ENCODE results near the gene ZFP62.
A peak's percentile ranks its signal among the peaks of the same experiment; 100 is the strongest.

ZFP62 gene

DNA sequence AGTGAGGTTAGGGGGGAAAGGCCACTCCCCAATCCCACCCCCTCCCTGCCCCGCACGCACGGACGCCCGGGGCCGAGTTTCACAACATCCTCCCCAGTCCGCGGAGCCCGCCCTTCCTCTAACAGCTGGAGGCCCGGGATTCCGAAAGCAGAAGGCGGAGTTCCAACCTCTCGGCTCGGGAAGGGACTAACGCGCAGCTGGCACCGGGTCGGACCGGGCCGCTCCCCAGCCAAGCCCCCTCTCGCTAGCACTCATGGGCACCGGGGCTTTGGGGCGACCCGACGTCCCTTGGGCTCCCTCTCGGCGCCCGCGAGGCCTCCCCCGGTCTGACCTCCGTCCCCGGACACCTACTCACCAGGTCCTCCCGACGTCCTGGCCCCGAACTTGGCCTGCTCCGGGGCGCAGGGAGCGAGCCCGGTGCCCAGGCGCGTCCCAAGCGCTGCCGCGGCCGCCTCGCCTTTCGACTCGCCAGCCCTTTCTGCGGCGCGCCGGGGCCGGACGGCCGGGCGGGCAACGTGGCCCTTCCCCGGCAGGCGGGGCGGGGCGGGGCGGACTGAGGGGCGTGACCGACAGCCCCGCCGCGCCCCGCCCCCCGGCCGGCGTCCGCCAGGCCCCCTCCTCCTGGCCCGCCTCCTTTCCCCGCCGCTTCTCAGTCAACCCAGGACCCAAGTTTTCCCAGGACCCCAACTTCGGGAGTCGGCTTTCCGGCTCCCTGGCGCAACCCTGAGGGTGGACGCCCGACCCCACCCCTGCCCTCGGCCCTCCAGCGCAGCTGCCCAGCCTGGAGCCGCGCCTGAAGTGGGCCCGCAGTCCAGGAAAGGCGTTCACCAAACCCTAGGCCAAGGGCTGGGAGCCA, 58.5 kb downstream of the ZFP62 start, which contains the start of gene MGAT1:
MGAT1 (minus strand) TSS at position 482 of the 856 bp plus-strand sequence. CDS start 9,835 bp downstream, outside the sequence.
- Mint-ChIP-seq H3K4me3 (peak within 1 kb of the TSS; percentile 90), H3K9me3 (no peaks in the 10 kb centered on the region), H3K4me1 (ENCODE audit: low read depth) (peaks cover 81% of the 10 kb centered on the region), H3K36me3 (ENCODE audit: low read depth) (peaks cover 81% of the 10 kb centered on the region), H3K27ac (peak within 1 kb of the TSS; percentile 100), H3K27me3 (no peaks in the 10 kb centered on the region)
- peak; percentile 89 for DNase-seq

- H3K9me3 Mint-ChIP-seq = no peaks in the 10 kb centered on the region
- no peaks in the 10 kb centered on the region for H3K27me3 Mint-ChIP-seq
- H3K4me3 Mint-ChIP-seq = peak overlapping the region; percentile 84
- DNase-seq = no peak
- H3K36me3 Mint-ChIP-seq (ENCODE audit: low read depth) = peaks cover 81% of the 10 kb centered on the region
- H3K4me1 Mint-ChIP-seq (ENCODE audit: low read depth) = peaks cover 78% of the 10 kb centered on the region
- H3K27ac Mint-ChIP-seq = peak overlapping the region; percentile 89
These were observed 59.3 kb downstream of the ZFP62 start for GRCh38 chr5:180801596-180802324.

DNA sequence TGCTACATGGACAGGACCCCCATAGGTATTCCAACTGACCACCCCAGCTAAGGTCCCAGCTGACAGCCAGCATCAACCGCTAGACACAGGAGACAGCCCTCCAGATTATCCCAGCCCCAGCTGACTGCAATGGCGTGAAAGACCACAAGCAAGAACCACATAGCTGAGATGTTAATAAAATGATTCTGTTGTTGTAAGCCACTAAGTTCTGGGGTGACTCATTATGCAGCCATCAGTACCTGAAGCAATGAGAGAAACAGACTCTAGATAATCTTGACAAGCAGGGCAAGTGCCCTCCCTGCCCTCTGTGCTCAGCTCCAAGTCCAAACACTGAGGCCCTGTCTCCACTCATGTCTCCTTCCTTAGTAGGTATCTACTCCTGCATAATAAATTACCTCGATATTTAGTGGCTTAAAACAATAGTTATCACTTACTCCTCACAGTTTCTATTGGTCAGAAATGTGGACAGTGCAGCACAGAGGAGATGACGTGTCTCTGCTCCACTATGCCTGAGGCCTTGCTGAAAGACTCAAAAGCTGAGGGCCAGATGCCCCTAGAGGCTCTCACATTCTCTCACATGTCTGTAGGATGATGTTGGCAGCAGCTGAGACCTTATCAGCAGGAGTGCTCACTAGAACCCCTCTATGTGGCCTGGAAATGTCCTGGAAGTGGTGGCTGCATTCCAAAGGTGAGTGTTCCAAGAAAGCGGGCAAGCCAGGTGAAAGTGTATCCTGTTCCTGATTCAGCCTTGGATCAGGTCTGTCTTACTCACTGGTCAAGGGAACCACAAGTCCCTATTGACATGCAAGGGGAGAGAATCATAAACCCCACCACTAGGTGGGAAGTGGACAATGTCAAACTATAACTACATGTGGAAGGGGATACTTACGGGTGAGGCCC, 60.9 kb downstream of the ZFP62 start:
- no peak for DNase-seq
- H3K27me3 Mint-ChIP-seq = no peaks in the 10 kb centered on the region
- no peaks in the 10 kb centered on the region for H3K9me3 Mint-ChIP-seq
- H3K4me3 Mint-ChIP-seq = peak overlapping the region; percentile 84
- peaks cover 77% of the 10 kb centered on the region for H3K4me1 Mint-ChIP-seq (ENCODE audit: low read depth)
- peaks cover 85% of the 10 kb centered on the region for H3K36me3 Mint-ChIP-seq (ENCODE audit: low read depth)
- H3K27ac Mint-ChIP-seq = peak overlapping the region; percentile 89

- peaks cover 76% of the 10 kb centered on the region for H3K4me1 Mint-ChIP-seq (ENCODE audit: low read depth)
- H3K9me3 Mint-ChIP-seq = no peaks in the 10 kb centered on the region
- DNase-seq = no peak
- no peaks in the 10 kb centered on the region for H3K27me3 Mint-ChIP-seq
- peak overlapping the region; percentile 89 for H3K27ac Mint-ChIP-seq
- peaks cover 83% of the 10 kb centered on the region for H3K36me3 Mint-ChIP-seq (ENCODE audit: low read depth)
- H3K4me3 Mint-ChIP-seq = peak overlapping the region; percentile 84
These were observed 61.9 kb downstream of the ZFP62 start for GRCh38 chr5:180799194-180799593.

- Mint-ChIP-seq H3K27ac (peak overlapping the region; percentile 89), H3K9me3 (no peaks in the 10 kb centered on the region), H3K4me1 (ENCODE audit: low read depth) (peaks cover 78% of the 10 kb centered on the region), H3K4me3 (no peak overlapping the region), H3K27me3 (no peaks in the 10 kb centered on the region), H3K36me3 (ENCODE audit: low read depth) (peaks cover 82% of the 10 kb centered on the region)
- no peak for DNase-seq
These were observed 62.9 kb downstream of the ZFP62 start for GRCh38 chr5:180798193-180798592.

Measured in activated T-cell treated with anti-CD3 and anti-CD28 coated beads, Interleukin-2, amount 50 U/mL, for 24 hours (primary cell).